ENCODE measurements around the gene MRTFA. TPM values are rescaled to one million over a fixed set of nuclear protein-coding genes. Genes with fewer than 3 reads are reported as not detected.

MRTFA gene
- total and polyA plus RNA-seq, 8 donors, result 13.6 to 35.3 (median 24.1) TPM

GRCh38 chr22:40478338-40479125 lies 158.0 kb downstream of the MRTFA start:
- no peak overlapping the region for H3K27ac ChIP-seq
- 91% methylated on average over 11 of the region's 11 CpGs for WGBS, 2 donors

GRCh38 chr22:40477683-40478337 lies 158.7 kb downstream of the MRTFA start:
- intact Hi-C loops (cut with DNase I), result no loop called here
- FAIRE-seq (no peak), DNase-seq (no peak), ATAC-seq (no peak)
- TF ChIP-seq CTCF (IDR thresholded peaks at IDR 0.05), result no peak
- Histone ChIP-seq H3K36me3 (no peaks in the 10 kb centered on the region), H3K4me1 (peaks cover 0 to 4% (median 0%) of the 10 kb centered on the region in 3 donors), H3K27me3 (no peaks in the 10 kb centered on the region), H3K9me3 (no peaks in the 10 kb centered on the region), H3K4me3 (no peak overlapping the region), H3K27ac (no peak overlapping the region)
- 50 to 57% methylated on average over 5 of the region's 5 CpGs for WGBS, 2 donors

More at GRCh38 chr22:40478338-40479125, 158.0 kb downstream of the MRTFA start:
- H3K36me3 ChIP-seq, result no peaks in the 10 kb centered on the region
- DNase-seq (no peak), ATAC-seq (no peak), FAIRE-seq (no peak)
- no peaks in the 10 kb centered on the region for H3K9me3 ChIP-seq
- H3K4me3 ChIP-seq, result no peak overlapping the region
- H3K4me1 ChIP-seq, result peaks cover 0 to 4% (median 0%) of the 10 kb centered on the region in 3 donors
- TF ChIP-seq CTCF (IDR thresholded peaks at IDR 0.05), result no peak
- intact Hi-C loops (cut with DNase I), result no loop called here
- H3K27me3 ChIP-seq, result no peaks in the 10 kb centered on the region

- Histone ChIP-seq H3K36me3 (no peaks in the 10 kb centered on the region), H3K4me3 (no peak overlapping the region), H3K4me1 (peaks cover 0 to 4% (median 0%) of the 10 kb centered on the region in 3 donors), H3K27me3 (no peaks in the 10 kb centered on the region), H3K27ac (no peak overlapping the region), H3K9me3 (no peaks in the 10 kb centered on the region)
- ATAC-seq, result no peak
- TF ChIP-seq CTCF (IDR thresholded peaks at IDR 0.05), result no peak
- no peak for DNase-seq
- no peak for FAIRE-seq
- intact Hi-C loops (cut with DNase I), result no loop called here
- 83 to 98% methylated on average over 4 of the region's 4 CpGs for WGBS, 2 donors
These were observed 160.2 kb downstream of the MRTFA start for GRCh38 chr22:40476341-40476740.

GRCh38 chr22:40473703-40474102 lies 162.8 kb downstream of the MRTFA start:
- Histone ChIP-seq H3K4me3 (no peak overlapping the region), H3K27me3 (no peaks in the 10 kb centered on the region), H3K9me3 (no peaks in the 10 kb centered on the region), H3K4me1 (peaks cover 0 to 3% (median 0%) of the 10 kb centered on the region in 3 donors), H3K27ac (no peak overlapping the region), H3K36me3 (no peaks in the 10 kb centered on the region)
- FAIRE-seq (no peak), ATAC-seq (no peak), DNase-seq (no peak)
- intact Hi-C loops (cut with DNase I), result no loop called here
- TF ChIP-seq CTCF (IDR thresholded peaks at IDR 0.05), result no peak

GRCh38 chr22:40472579-40472978 lies 163.9 kb downstream of the MRTFA start:
- intact Hi-C loops (cut with DNase I), result no loop called here
- TF ChIP-seq CTCF (IDR thresholded peaks at IDR 0.05), result no peak
- H3K27me3 ChIP-seq, result no peaks in the 10 kb centered on the region
- 72 to 88% methylated on average over 1 of the region's 1 CpG for WGBS, 2 donors
- H3K36me3 ChIP-seq, result no peaks in the 10 kb centered on the region
- no peak for DNase-seq
- H3K9me3 ChIP-seq, result no peaks in the 10 kb centered on the region
- no peak for ATAC-seq
- H3K4me3 ChIP-seq, result no peak overlapping the region
- no peak overlapping the region for H3K27ac ChIP-seq
- no peak for FAIRE-seq
- peaks cover 0 to 3% (median 0%) of the 10 kb centered on the region in 3 donors for H3K4me1 ChIP-seq
